Muscle of leg (tissue), 11 donors: ENCODE measurements around the gene TSPAN18. TPM values are rescaled to one million over a fixed set of nuclear protein-coding genes. Genes with fewer than 3 reads are reported as not detected.

ENCODE experiments used
- DNase-seq: peaks from one replicate; pipeline ENCODE4 v3.0.0; 2013
- H3K27ac ChIP-seq: one replicate; pipeline ENCODE4 v1.5.1; 2013; ENCODE audit warnings: mild to moderate bottlenecking, low read length, control low read depth
- H3K27me3 ChIP-seq: one replicate; pipeline ENCODE4 v1.6.1; 2013; ENCODE audit warnings: low read length; ENCODE audit not compliant: control insufficient read depth, insufficient read depth
- H3K36me3 ChIP-seq: one replicate; pipeline ENCODE4 v1.6.1; 2013; ENCODE audit warnings: low read length; ENCODE audit not compliant: control insufficient read depth, insufficient read depth
- H3K4me1 ChIP-seq: one replicate; pipeline ENCODE4 v1.6.1; 2013; ENCODE audit warnings: low read length; ENCODE audit not compliant: control insufficient read depth, insufficient read depth
- H3K4me3 ChIP-seq: one replicate; pipeline ENCODE4 v1.5.1; 2013; ENCODE audit warnings: low read length, control low read depth
- H3K9me3 ChIP-seq: replicated peaks from 2 replicates; pipeline ENCODE4 v1.6.1; 2013; ENCODE audit warnings: low read depth, low read length; ENCODE audit not compliant: control insufficient read depth
- WGBS: methylation state at CpG from one replicate; pipeline ENCODE4 v1.1.5; 2013; ENCODE audit warnings: missing lambda C conversion rate; ENCODE audit not compliant: insufficient coverage; 5-methylcytosine and 5-hydroxymethylcytosine counted together
- polyA plus RNA-seq, 8 donors: library from polyadenylated mRNA; unstranded; fragments of 120-200 nt; gene quantifications; one replicate each; pipeline versions ENCODE4 v1.2.1 to v1.2.3, GENCODE V29; 2013; ENCODE audit warnings: inconsistent platforms in 1 of 8, low replicate concordance in 1 of 8; ENCODE audit not compliant: insufficient read length in 8 of 8, insufficient read depth in 1 of 8
- total RNA-seq: library from RNA; stranded (reverse); fragments of 120-200 nt; gene quantifications from one replicate; pipeline ENCODE4 v1.2.4, GENCODE V29; 2013

Gene TSPAN18
- total and polyA plus RNA-seq, 9 donors, result 15.2 to 63.9 (median 44.0) TPM

- no peaks in the 10 kb centered on the region for H3K36me3 ChIP-seq
- no CpG with 5 or more reads among the region's 1 CpG for WGBS
- H3K4me3 ChIP-seq, result no peak overlapping the region
- H3K4me1 ChIP-seq, result peaks cover 22% of the 10 kb centered on the region
- peak overlapping the region; percentile 77 for H3K27ac ChIP-seq
- no peak for DNase-seq
- H3K27me3 ChIP-seq, result no peaks in the 10 kb centered on the region
- H3K9me3 ChIP-seq, result peaks cover 3% of the 10 kb centered on the region
Observed at GRCh38 chr11:44978961-44979331, 252.2 kb downstream of the TSPAN18 start.

- H3K9me3 ChIP-seq, result peaks cover 3% of the 10 kb centered on the region
- peak; percentile 48 for DNase-seq
- no peaks in the 10 kb centered on the region for H3K27me3 ChIP-seq
- 68% methylated on average over 17 of the region's 24 CpGs for WGBS
- H3K4me1 ChIP-seq, result peaks cover 22% of the 10 kb centered on the region
- H3K4me3 ChIP-seq, result no peak overlapping the region
- H3K36me3 ChIP-seq, result no peaks in the 10 kb centered on the region
- peak overlapping the region; percentile 77 for H3K27ac ChIP-seq
Observed at GRCh38 chr11:44979543-44980399, 253.0 kb downstream of the TSPAN18 start.

GRCh38 chr11:44980533-44981427, 254.0 kb downstream of the TSPAN18 start:
- DNase-seq, result no peak
- no peaks in the 10 kb centered on the region for H3K27me3 ChIP-seq
- H3K4me3 ChIP-seq, result no peak overlapping the region
- peak overlapping the region; percentile 69 for H3K27ac ChIP-seq
- H3K36me3 ChIP-seq, result no peaks in the 10 kb centered on the region
- 79% methylated on average over 11 of the region's 15 CpGs for WGBS
- H3K4me1 ChIP-seq, result peaks cover 22% of the 10 kb centered on the region
- H3K9me3 ChIP-seq, result peaks cover 3% of the 10 kb centered on the region

Other genes starting within 250 kb of the TSPAN18 start
- 25.8 TPM for gene CD82, start 161.3 kb upstream of the TSPAN18 start, total RNA-seq
- gene CD82, start 161.3 kb upstream of the TSPAN18 start, polyA plus RNA-seq, result 100 to 1,000 TPM in 1 of 8 donors, 10 to 100 TPM in 7; 57.1 to 108 (median 70.3) TPM
- 14.7 TPM for gene TP53I11, start 223.9 kb downstream of the TSPAN18 start, total RNA-seq
- 10 to 100 TPM; 35.7 to 56.1 (median 47.4) TPM for gene TP53I11, start 223.9 kb downstream of the TSPAN18 start, polyA plus RNA-seq